G401 (cell line): ENCODE data around the gene IL17C. TPM values are rescaled to one million over a fixed set of nuclear protein-coding genes. Genes with fewer than 3 reads are reported as not detected.

Experiments used
- total RNA-seq: library from RNA; depleted of rRNA; stranded (reverse); fragments of >200 nt; shearing (Covaris generic); gene quantifications from 2 replicates; pipeline ENCODE4 v1.2.3, GENCODE V29; 2014; rRNA removed

Gene IL17C
- total RNA-seq, 1 experiment from 2014 or later: not detected

Other genes starting within 250 kb of the IL17C start
- gene ZFPM1, start 185.3 kb upstream of the IL17C start, total RNA-seq: 0.55 and 1.2 TPM in 2 replicates
- 25.8 and 48.9 TPM in 2 replicates for gene ZC3H18, start 68.2 kb upstream of the IL17C start, total RNA-seq
- 299 and 403 TPM in 2 replicates for gene CYBA, start 12.5 kb downstream of the IL17C start, total RNA-seq
- gene MVD, start 24.5 kb downstream of the IL17C start, total RNA-seq: 48.9 and 63.5 TPM in 2 replicates
- gene SNAI3, start 47.9 kb downstream of the IL17C start, total RNA-seq: 0.18 and 0.88 TPM in 2 replicates
- gene RNF166, start 67.8 kb downstream of the IL17C start, total RNA-seq: 22.3 and 31.3 TPM in 2 replicates
- 14.7 and 21.8 TPM in 2 replicates for gene CTU2, start 67.9 kb downstream of the IL17C start, total RNA-seq
- 69.8 and 75.6 TPM in 2 replicates for gene PIEZO1, start 146.6 kb downstream of the IL17C start, total RNA-seq
- 32.8 and 36.6 TPM in 2 replicates for gene CDT1, start 165.2 kb downstream of the IL17C start, total RNA-seq
- gene APRT, start 173.4 kb downstream of the IL17C start, total RNA-seq: 266 and 349 TPM in 2 replicates
- gene GALNS, start 218.4 kb downstream of the IL17C start, total RNA-seq: 12.3 and 13.3 TPM in 2 replicates
- gene TRAPPC2L, start 218.6 kb downstream of the IL17C start, total RNA-seq: 86.0 and 86.1 TPM in 2 replicates
- not detected in 2 replicates for gene PABPN1L, start 228.1 kb downstream of the IL17C start, total RNA-seq